ENCODE results near the gene TMEM120A. TPM values are rescaled to one million over a fixed set of nuclear protein-coding genes. Genes with fewer than 3 reads are reported as not detected.
A peak's percentile ranks its signal among the peaks of the same experiment; 100 is the strongest.

TMEM120A gene
- polyA plus RNA-seq, 1 donor from 2014 or later: 32.2 TPM

GRCh38 chr7:75979759-75980429, 14.5 kb downstream of the TMEM120A start:
- Mint-ChIP-seq H3K4me3 (no peak overlapping the region), H3K36me3 (peaks cover 5% of the 10 kb centered on the region), H3K4me1 (no peaks in the 10 kb centered on the region), H3K27me3 (no peaks in the 10 kb centered on the region), H3K9me3 (no peaks in the 10 kb centered on the region), H3K27ac (no peak overlapping the region)

GRCh38 chr7:75977743-75978142, 16.7 kb downstream of the TMEM120A start:
- H3K27me3 Mint-ChIP-seq: no peaks in the 10 kb centered on the region
- no peak overlapping the region for H3K27ac Mint-ChIP-seq
- peaks cover 7% of the 10 kb centered on the region for H3K36me3 Mint-ChIP-seq
- H3K4me1 Mint-ChIP-seq: no peaks in the 10 kb centered on the region
- H3K9me3 Mint-ChIP-seq: no peaks in the 10 kb centered on the region
- peak overlapping the region in 1 of 4 donors; percentile 9 for H3K4me3 Mint-ChIP-seq

GRCh38 chr7:75971961-75972763, 22.2 kb downstream of the TMEM120A start:
- Mint-ChIP-seq H3K27me3 (no peaks in the 10 kb centered on the region), H3K36me3 (peaks cover 9% of the 10 kb centered on the region), H3K4me3 (no peak overlapping the region), H3K9me3 (no peaks in the 10 kb centered on the region), H3K27ac (no peak overlapping the region), H3K4me1 (no peaks in the 10 kb centered on the region)

- Mint-ChIP-seq H3K9me3 (no peaks in the 10 kb centered on the region), H3K4me3 (no peak overlapping the region), H3K4me1 (no peaks in the 10 kb centered on the region), H3K36me3 (peaks cover 9% of the 10 kb centered on the region), H3K27ac (no peak overlapping the region), H3K27me3 (no peaks in the 10 kb centered on the region)
These were observed 23.0 kb downstream of the TMEM120A start for GRCh38 chr7:75971309-75971960.

- Mint-ChIP-seq H3K4me3 (no peak overlapping the region), H3K27me3 (no peaks in the 10 kb centered on the region), H3K9me3 (no peaks in the 10 kb centered on the region), H3K36me3 (peaks cover 9% of the 10 kb centered on the region), H3K4me1 (no peaks in the 10 kb centered on the region), H3K27ac (no peak overlapping the region)
These were observed 24.5 kb downstream of the TMEM120A start for GRCh38 chr7:75969704-75970498.

GRCh38 chr7:75969182-75969581, 25.2 kb downstream of the TMEM120A start:
- Mint-ChIP-seq H3K36me3 (peaks cover 8% of the 10 kb centered on the region), H3K27me3 (no peaks in the 10 kb centered on the region), H3K4me1 (no peaks in the 10 kb centered on the region), H3K27ac (no peak overlapping the region), H3K9me3 (no peaks in the 10 kb centered on the region), H3K4me3 (no peak overlapping the region)

- Mint-ChIP-seq H3K4me1 (no peaks in the 10 kb centered on the region), H3K27me3 (no peaks in the 10 kb centered on the region), H3K36me3 (peaks cover 8% of the 10 kb centered on the region), H3K4me3 (no peak overlapping the region), H3K27ac (no peak overlapping the region), H3K9me3 (no peaks in the 10 kb centered on the region)
These were observed 25.8 kb downstream of the TMEM120A start for GRCh38 chr7:75968561-75969001.

- Mint-ChIP-seq H3K36me3 (peaks cover 11% of the 10 kb centered on the region), H3K9me3 (no peaks in the 10 kb centered on the region), H3K27me3 (no peaks in the 10 kb centered on the region), H3K27ac (no peak overlapping the region), H3K4me1 (no peaks in the 10 kb centered on the region), H3K4me3 (no peak overlapping the region)
These were observed 26.4 kb downstream of the TMEM120A start for GRCh38 chr7:75968012-75968411.

GRCh38 chr7:75967487-75967997, 26.9 kb downstream of the TMEM120A start:
- peaks cover 13% of the 10 kb centered on the region for H3K36me3 Mint-ChIP-seq
- no peaks in the 10 kb centered on the region for H3K9me3 Mint-ChIP-seq
- H3K27me3 Mint-ChIP-seq: no peaks in the 10 kb centered on the region
- H3K4me1 Mint-ChIP-seq: no peaks in the 10 kb centered on the region
- no peak overlapping the region for H3K27ac Mint-ChIP-seq
- no peak overlapping the region for H3K4me3 Mint-ChIP-seq

GRCh38 chr7:75967055-75967454, 27.3 kb downstream of the TMEM120A start:
- no peaks in the 10 kb centered on the region for H3K27me3 Mint-ChIP-seq
- no peaks in the 10 kb centered on the region for H3K9me3 Mint-ChIP-seq
- H3K4me3 Mint-ChIP-seq: no peak overlapping the region
- peak overlapping the region in 2 of 3 donors; percentile 13 to 53 for H3K27ac Mint-ChIP-seq
- H3K4me1 Mint-ChIP-seq: no peaks in the 10 kb centered on the region
- H3K36me3 Mint-ChIP-seq: peaks cover 12% of the 10 kb centered on the region

GRCh38 chr7:75966190-75966961, 28.0 kb downstream of the TMEM120A start:
- Mint-ChIP-seq H3K27ac (no peak overlapping the region), H3K4me1 (no peaks in the 10 kb centered on the region), H3K4me3 (no peak overlapping the region), H3K9me3 (no peaks in the 10 kb centered on the region), H3K27me3 (no peaks in the 10 kb centered on the region), H3K36me3 (peaks cover 11% of the 10 kb centered on the region)

GRCh38 chr7:75965617-75966016, 28.8 kb downstream of the TMEM120A start:
- H3K9me3 Mint-ChIP-seq: no peaks in the 10 kb centered on the region
- H3K36me3 Mint-ChIP-seq: peaks cover 11% of the 10 kb centered on the region
- H3K27ac Mint-ChIP-seq: peak overlapping the region in 1 of 3 donors; percentile 24
- H3K4me3 Mint-ChIP-seq: no peak overlapping the region
- H3K27me3 Mint-ChIP-seq: no peaks in the 10 kb centered on the region
- H3K4me1 Mint-ChIP-seq: no peaks in the 10 kb centered on the region

- Mint-ChIP-seq H3K36me3 (peaks cover 8% of the 10 kb centered on the region), H3K9me3 (no peaks in the 10 kb centered on the region), H3K27ac (no peak overlapping the region), H3K4me1 (no peaks in the 10 kb centered on the region), H3K4me3 (no peak overlapping the region), H3K27me3 (no peaks in the 10 kb centered on the region)
These were observed 30.9 kb downstream of the TMEM120A start for GRCh38 chr7:75963381-75963995.

All from IgD-negative memory B cell (primary cell).